Stimulated activated CD4-positive, alpha-beta T cell treated with anti-CD3 and anti-CD28 coated beads, Interleukin-2, amount 100 ng/mL, for 24 hours (primary cell): ENCODE results near the gene HECW1.

Source experiments
- DNase-seq, 2 donors: peaks; one replicate each; pipeline ENCODE4 v3.0.0-alpha.2; 2020

Gene HECW1

DNA sequence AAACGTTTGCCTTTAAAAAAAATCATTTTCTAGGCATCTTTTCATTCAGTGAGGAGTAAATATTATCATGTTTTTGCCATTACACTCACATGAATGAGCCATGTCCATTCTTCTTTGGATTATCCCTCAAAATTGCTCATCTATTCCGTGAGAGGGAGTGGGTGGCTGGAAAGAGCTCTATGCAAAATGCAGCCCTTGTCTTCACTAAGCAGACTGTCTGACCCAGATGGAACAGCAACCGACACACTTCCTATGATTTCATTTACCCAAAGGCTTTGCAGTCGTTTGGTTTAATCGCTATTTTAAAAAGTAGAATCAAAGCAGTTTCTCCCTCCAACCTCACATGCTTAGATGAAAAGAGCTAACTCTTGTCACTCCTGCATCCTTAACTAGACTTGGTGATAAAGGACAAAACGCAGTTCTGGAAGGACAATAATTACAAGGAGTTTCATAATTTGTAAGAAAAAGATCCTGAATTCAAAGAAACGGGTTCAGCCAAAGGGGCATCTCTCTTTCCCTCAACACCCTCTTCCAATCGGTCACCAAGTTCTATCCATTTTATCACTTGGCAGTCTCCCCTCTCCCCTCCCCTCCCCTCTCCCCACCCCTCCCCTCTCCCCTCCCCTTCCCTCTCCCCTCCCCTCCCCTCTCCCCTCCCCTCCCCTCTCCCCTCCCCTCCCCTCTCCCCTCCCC, 272.3 kb downstream of the HECW1 start:
- no peak for DNase-seq

DNA sequence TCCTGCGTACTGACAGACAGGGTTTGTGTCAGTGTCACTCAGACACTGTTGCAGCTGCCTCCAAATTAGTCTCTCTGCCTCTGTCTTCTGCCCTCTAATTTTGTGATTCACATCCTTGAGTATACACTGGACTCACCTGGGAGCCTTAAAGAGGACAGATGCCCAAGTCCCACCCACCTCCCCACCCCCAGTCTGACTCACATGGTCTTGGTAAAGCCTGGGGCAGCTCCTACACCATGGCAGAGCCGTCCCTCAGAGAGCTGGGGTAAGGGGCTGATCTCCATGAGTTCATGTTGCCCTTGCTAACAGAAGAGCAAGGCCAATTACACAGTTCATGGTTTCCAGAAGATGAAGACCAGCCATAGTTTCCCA, 272.8 kb downstream of the HECW1 start:
- DNase-seq, result no peak

DNA sequence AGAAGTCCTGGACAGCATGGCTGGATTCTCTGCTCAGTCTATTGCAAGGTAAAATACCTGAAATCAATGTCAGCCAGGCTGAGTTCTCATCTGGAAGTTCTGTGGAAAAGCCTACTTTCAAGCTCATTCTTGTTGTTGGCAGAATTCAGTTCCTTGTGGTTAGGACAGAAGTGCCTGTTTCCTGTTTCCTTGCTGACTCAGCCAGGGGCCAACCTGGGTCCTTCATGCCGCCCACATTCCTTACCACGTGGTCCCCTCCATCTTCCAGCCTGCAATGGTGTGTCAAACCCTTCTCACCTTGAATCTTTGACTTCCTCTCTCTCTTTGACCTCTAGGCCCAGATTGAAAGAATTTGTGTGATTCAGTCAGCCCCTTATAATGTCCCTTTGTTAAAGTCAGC, 273.4 kb downstream of the HECW1 start:
- peak in 1 of 2 donors; percentile 43 for DNase-seq

DNA sequence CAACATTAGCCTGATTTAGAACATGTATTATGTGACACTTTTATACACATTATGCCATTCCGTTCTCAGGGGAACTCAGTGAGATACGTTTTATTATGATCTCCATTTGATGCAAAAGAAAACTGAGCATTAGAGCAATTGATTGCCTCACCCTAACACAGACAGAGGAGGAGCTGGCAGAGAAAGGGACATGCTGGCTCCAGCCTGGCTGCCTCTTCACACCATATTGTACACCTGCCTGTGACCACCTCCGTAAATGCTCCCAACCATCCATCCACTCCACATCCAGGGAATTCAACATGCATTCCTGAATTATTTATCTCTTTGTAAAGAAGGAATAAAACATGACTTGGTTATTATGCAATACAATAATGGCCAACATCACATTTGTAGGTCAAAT, 275.5 kb downstream of the HECW1 start:
- DNase-seq, result no peak

DNA sequence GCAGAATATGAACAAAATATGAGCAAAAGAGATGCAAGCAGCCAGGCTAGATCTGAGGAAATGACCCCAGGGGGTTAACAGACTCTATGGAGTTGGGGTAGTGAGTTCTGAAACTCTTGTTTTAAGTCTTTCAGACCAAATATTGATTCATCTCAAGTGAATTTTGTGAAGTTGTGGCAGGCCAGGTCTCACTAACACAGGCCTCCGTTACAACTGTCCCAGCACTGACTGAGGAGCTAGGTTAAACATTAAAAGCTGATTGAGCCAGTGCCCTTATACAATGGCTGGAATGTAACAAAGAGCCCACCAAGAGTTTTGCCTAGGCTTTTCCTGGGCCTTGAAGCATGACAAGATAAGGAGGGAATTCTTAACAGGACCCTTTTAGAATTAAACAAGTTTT, 278.1 kb downstream of the HECW1 start:
- no peak for DNase-seq

DNA sequence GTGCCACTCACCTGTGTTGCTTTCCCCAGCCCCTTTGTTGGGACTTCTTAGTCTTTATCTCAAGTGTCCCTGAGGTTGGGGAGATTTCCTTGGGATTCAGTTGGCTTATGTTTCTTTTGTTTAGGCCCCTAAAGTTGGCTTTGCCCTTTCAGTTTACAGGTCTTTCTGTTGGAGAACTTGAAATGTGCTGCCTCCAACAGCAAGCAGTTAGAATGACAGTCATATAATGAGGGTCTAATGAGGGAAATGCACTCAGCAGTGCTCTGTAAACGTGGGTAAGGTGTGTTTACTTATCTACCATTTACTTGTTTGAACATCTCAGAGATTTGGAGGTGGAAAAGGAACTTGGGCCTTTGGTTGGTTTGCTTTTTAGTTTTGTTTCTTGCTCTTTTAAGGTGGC, 279.1 kb downstream of the HECW1 start:
- DNase-seq, result no peak

DNA sequence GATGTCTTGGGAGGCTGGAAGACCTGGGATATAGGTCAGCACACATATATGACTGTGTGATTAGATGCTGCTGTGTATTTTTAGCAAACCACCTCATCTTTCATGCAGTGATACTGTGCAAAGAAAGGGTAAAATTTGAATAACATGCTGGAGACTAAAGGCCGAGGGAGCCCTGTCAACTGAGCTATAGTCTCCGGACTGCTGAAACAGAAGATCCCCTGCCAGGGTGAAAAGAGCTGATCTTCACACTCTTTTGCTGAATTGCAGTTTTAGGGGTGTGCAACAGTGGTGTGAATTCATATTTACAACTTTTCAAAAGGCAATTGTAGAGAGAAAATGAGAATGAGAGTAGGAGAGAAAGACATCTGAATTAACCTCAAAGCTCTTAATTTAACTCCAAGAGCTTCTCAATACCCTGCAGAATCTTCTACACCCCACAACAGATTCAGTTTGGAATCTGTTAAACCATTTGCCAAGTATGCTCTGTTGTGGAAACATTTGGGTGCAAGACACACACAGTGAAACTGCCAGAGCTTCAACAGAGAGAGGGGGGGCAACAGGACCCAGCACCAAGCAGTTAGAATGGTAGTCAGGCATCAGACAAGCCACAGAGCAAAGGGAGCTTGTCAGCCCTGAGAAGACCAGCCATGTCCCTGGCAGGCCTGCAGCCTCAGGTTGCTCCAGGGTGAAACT, 280.3 kb downstream of the HECW1 start:
- DNase-seq, result no peak

DNA sequence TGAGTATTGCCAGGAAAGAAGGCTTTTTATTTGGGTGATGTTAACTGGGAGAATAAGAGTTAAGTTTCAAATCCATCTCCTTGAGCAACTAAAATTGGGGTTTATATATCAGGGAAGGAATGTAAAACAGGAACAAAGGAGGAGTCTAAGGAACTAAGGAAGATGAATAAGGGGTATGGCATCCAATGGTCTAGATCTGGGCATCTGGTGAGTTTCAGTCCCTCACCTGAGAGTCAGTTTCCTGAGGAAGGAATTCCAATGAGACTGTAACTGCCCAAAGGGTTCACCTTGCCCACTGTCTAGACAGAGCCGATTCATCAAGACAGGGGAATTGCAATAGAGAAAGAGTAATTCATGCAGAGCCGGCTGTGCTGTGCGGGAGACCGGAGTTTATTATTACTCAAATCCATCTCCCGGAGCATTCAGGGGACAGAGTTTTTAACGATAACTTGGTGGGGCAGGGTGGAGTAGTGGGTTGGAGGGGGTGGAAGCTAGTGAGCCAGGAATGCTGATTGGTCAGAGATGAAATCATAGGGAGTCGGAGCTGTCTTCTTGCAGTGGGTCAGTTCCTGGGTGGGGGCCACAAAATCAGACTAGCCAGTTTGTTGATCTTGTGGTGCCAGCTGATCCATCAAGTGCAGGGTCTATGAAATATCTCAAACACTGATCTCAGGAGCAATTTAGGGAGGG, 282.1 kb downstream of the HECW1 start:
- DNase-seq, result no peak

DNA sequence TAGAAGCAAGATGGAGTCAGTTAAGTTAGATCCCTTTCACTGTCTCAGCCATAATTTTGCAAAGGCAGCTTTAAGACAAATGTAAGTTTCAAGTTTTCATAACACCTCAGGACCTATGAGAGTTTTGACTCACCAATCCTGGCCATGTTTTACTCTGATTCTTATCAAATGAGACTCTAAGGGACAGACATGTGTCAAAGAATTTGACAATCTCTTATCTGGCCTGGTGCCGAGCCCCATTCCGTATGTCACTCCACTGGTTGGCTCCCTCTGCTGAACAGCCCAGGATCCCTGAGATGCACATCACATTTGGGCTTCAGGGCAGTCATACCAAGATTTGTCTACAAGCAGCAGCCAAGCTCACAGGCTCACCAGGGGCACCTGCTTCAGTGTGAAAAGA, 282.9 kb downstream of the HECW1 start:
- no peak for DNase-seq

DNA sequence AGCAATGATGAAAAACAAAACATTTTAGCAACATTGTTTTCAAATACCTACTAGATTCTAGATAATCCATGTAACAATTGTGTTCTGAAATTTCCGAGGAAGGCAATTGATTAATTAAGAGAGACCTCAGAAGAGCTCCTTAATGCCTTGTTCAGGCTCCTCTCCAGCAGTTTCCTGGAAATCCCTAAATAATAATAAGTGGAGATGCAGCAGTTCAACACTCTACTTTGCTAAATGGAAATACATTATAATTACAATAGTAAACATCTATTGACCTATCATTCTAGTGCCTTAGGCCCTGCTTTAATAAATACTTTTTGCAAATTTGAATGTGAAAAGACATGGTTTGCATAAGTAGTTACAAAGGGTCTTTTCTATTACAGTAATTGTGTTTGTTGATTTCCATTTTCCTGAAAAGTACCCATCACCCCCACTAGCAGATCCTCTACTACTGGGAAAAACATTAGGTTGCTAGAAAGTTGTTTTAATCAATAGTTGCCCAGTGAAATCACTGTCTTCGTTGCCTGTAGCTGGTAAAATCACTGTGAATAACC, 283.8 kb downstream of the HECW1 start:
- no peak for DNase-seq

DNA sequence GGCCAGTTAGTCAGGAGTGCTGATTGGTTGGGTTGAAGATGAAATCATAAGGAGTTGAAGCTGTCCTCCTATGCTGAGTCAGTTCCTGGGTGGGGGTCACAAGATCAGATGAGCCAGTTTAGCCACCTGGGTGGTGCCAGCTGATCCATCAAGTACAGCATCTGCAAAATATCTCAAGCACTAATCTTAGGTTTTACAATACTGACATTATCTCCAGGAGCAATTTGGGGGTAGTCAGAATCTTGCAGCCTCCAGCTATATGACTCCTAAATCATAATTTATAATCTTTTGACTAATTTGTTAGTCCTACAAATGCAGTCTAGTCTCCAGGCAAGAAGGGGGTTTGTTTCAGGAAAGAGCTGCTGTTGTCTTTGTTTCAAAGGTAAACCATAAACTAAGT, 286.4 kb downstream of the HECW1 start:
- no peak for DNase-seq

DNA sequence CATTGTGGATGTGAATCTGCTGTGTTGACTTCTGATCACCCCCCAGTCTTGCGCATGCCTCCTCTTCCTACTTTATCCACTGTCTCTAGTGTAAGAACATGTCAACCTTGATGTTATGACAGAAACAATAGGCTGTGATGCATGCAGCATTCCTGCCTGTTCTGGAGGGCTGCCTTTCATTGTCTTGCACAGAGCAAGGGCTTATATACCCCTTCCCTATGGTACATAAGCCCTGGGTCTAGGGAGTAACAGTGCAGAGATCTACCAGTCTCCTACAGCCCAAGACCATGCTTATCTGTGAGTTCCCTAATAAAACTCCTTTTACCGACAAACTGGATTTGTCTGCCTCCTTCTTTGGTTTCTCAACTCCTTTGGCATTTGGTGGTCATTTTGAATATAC, 293.5 kb downstream of the HECW1 start:
- DNase-seq, result no peak

DNA sequence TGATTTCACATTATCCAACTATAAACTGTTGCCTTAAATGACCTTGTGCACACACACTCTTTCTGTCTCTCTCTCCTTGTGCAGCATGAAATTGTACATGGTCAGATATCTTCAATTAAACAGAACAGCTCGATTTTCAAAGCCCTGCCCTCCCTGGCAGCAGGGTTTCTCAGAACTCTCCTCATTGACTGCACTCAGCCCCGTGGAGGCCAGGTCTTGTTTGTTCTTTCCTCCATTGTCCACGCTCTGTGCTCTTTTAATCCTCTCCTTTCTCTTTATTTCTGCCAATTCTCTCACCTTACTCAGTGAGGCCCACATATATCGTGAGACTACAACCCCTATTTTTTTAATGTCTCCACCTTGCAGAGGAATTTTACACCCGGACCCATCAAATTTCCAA, 294.5 kb downstream of the HECW1 start:
- no peak for DNase-seq

DNA sequence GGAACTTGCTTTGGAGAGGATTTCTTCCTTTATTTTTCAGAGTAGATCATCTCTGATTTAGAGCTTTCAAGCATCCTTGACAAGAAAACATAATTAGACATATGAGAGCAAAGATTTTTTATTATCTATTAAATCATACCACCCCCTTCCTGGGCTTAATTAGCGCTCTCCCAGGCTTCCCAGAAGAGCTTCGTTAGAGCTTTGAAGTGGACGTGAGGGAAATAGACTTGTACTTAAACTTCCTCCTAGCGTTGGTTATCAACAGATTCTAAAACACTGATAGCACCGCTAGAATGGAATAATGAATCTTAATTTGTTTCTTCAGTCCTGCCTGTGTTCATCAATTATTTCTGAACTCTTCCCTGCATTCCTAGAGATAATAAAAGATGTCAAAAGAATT, 296.5 kb downstream of the HECW1 start:
- DNase-seq, result no peak

DNA sequence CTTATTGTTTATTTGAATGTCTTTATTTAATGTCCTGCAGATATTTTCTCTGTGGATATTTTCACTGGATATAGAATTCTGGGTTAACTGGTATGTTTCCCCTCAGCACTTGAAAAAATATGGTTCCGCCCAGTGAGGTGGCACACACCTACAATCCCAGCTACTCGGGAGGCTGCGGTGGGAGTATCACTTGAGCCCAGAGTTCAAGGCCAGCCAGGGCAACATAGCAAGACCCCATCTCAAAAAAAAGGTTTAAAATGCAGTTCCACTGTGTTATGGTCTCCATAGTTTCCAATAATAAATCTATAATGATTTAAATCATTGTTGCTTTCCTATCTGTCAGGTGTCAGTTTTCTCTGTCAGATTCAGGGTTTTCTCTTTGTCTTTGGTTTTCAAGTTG, 305.0 kb downstream of the HECW1 start:
- DNase-seq, result no peak

DNA sequence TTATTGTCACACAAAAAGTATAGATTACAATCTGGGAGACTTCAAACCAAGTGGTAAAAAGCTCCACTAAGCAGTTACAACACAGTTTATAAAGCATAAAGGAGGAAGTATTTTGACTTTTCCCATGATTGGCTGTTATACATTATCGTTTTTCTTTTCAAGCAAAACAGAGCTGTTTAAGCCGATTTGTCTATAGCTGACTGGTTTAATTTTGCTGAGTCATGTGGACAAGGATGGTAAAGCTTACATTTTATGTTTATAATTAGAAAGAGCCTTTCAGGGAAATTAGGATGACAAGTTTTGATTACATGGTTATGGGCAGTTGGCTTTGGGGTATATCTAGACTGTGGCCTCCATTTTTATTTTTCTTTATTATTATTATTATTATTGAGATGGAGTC, 318.0 kb downstream of the HECW1 start:
- no peak for DNase-seq

DNA sequence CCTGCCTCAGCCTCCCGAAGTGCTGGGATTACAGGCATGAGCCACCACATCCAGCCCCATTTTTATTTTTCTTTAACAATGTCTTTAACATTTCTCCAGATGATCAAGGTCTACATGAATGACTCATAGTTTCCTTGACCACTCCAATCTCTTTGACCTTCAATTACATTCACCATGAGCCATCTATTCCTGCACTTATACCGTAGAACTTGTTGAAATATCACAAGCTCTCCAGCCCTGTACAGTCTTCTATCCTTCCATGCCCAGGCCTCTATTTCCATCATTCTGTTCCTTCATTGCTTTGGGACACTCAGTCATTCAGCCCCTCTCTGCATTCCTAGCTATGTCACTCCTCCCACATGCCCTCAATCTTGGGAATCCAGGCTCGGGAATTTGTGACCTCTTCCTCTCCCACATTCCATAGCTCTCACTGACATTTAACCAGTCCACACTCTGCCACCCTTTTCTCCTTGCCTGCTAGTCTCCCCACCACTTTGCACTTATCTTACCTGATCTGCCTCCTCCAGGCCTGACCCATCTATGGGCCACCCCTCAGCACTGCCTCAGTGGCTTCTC, 318.7 kb downstream of the HECW1 start:
- DNase-seq, result no peak

DNA sequence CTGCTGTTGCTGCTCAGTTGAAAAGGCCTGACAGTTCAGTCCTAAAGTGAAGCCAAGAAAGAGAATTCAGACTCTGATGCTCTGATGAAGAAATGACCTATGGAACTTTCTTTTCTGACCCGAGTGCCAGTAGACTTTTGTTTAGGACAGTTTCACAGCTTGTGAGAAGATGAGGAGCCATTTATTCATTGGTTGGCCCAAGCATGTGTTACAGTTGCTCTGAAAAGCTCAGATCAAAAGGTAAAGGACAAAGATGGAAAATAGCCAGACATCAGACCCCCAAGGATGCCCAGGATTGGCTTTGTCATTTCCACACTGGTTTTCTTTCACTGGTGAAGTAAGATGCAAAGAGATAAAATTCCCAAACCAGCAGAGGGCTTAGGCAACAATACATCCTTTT, 321.2 kb downstream of the HECW1 start:
- DNase-seq, result no peak

DNA sequence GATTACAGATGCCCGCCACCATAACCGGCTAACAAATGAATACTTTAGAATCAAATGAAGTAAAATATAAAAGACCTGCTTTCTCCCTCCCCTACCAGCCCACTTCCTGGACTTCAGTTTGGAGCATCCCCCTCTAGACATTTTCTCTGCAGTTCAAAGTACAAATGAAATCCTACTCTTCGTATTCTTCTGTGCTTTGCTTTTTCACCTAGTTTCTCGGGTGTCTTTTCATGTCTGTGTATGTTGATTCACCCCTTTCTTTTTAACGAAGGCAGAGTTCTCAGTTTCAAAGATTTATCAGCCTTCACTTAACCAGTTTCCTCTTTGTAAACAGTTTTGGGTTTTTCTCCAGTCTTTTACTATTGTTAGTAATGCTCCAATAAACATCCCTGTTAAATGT, 324.6 kb downstream of the HECW1 start:
- no peak for DNase-seq

DNA sequence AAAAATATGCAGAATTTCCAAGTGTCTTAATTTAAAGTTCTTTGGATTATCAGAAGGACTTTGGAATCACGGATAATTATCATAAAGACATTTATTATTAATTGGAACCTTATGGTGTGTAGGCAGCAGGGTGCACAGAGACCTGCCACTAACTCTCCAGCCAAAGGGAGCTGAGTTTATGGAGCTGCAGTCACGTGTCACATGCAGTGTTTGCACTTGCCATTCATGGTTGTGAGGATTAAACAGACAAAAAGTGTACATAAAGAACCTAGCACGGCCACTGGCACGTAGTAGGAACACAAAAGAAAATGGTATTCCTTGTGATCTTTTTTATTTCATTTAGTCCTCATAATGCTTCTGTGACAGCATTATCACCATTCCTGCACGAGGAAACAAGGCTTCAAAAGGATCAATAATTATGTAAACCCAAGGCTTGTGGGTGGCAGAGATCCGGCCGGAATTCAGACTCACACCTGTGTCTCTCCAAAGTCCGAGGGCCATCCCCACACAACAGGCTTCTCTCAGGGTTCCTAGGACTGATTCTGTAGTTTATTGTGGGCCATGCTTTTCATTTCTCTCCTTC, 326.5 kb downstream of the HECW1 start:
- no peak for DNase-seq

DNA sequence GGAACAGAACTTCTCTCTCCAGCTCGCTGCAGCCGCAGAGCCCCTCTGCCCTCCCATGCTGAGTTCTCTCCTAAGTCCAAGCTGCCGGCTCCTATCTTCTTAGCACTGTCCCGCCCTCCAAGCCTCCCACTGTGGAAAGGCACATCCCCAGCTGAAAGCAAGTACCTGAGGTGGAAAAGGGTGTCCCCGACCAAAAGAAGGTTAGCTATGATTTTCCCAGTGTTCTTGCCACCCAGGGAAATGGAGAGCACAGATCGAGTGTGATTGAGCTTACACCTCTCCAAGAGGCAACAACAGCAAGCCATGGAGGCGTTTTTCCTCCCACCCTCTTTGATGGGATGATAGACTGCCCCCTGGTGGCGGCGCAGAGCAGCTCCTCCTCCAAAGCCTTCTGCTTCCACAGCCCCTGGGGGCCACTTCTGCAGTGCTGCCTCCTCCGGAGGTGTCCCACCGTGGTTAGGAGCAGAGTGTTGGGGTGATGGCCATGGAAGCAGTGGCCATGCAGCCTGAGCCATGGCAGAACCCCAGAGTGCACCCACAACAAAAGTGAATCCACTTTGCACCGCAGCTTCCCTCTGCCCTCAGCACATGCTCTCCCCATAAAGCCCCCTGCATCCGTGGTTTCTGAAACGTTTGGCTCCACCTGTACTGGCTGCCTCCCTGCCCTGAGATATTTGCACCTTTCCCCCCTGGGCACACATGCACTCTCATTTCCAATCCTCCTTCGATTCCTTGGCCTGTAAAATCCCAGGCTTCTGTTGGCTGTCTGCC, 327.4 kb downstream of the HECW1 start:
- DNase-seq, result peak; percentile 66 to 70
